ENCODE data around the gene STX5.
"Not testable (repeated sequence)": the region's sequence is repeated elsewhere in the genome, so short reads cannot be mapped to it uniquely, and the experiment has no call there.

STX5 gene

GRCh38 chr11:62832336-62833234 lies 734 bp upstream of the STX5 start, which contains the start of gene TEX54:
TSS of gene TEX54 (minus strand) at chr11:62832841.
- in situ Hi-C loops (cut with MboI; ENCODE audit: low sequenced_read_pairs), result no loop called here

- in situ Hi-C loops (cut with MboI; ENCODE audit: low sequenced_read_pairs), result no loop called here
Observed at GRCh38 chr11:62830904-62831519, 839 bp downstream of the STX5 start.

GRCh38 chr11:62828130-62828529 lies 3.7 kb downstream of the STX5 start:
- in situ Hi-C loops (cut with MboI; ENCODE audit: low sequenced_read_pairs), result not testable (repeated sequence)

- in situ Hi-C loops (cut with MboI; ENCODE audit: low sequenced_read_pairs), result no loop called here
Observed at GRCh38 chr11:62823677-62824076, 8.2 kb downstream of the STX5 start.

- in situ Hi-C loops (cut with MboI; ENCODE audit: low sequenced_read_pairs), result no loop called here
Observed at GRCh38 chr11:62817129-62817528, 14.7 kb downstream of the STX5 start.

GRCh38 chr11:62816557-62816956 lies 15.3 kb downstream of the STX5 start:
- in situ Hi-C loops (cut with MboI; ENCODE audit: low sequenced_read_pairs), result no loop called here

- in situ Hi-C loops (cut with MboI; ENCODE audit: low sequenced_read_pairs), result no loop called here
Observed at GRCh38 chr11:62811659-62812058, 20.2 kb downstream of the STX5 start.

- in situ Hi-C loops (cut with MboI; ENCODE audit: low sequenced_read_pairs), result no loop called here
Observed at GRCh38 chr11:62810748-62811147, 21.1 kb downstream of the STX5 start.

GRCh38 chr11:62806611-62807121 lies 25.2 kb downstream of the STX5 start:
- in situ Hi-C loops (cut with MboI; ENCODE audit: low sequenced_read_pairs), result no loop called here

- in situ Hi-C loops (cut with MboI; ENCODE audit: low sequenced_read_pairs), result no loop called here
Observed at GRCh38 chr11:62805961-62806441, 25.9 kb downstream of the STX5 start.

- in situ Hi-C loops (cut with MboI; ENCODE audit: low sequenced_read_pairs), result no loop called here
Observed at GRCh38 chr11:62805076-62805892, 26.6 kb downstream of the STX5 start, which contains the start of gene NXF1. TSS of gene NXF1 (minus strand) at chr11:62805440. CDS start at chr11:62805356, 84 bp downstream.

GRCh38 chr11:62804310-62805075 lies 27.4 kb downstream of the STX5 start:
- in situ Hi-C loops (cut with MboI; ENCODE audit: low sequenced_read_pairs), result no loop called here

- in situ Hi-C loops (cut with MboI; ENCODE audit: low sequenced_read_pairs), result no loop called here
Observed at GRCh38 chr11:62801071-62801470, 30.8 kb downstream of the STX5 start.

- in situ Hi-C loops (cut with MboI; ENCODE audit: low sequenced_read_pairs), result no loop called here
Observed at GRCh38 chr11:62799486-62799885, 32.4 kb downstream of the STX5 start.

GRCh38 chr11:62796281-62796680 lies 35.6 kb downstream of the STX5 start:
- in situ Hi-C loops (cut with MboI; ENCODE audit: low sequenced_read_pairs), result no loop called here

- in situ Hi-C loops (cut with MboI; ENCODE audit: low sequenced_read_pairs), result no loop called here
Observed at GRCh38 chr11:62794201-62794775, 37.6 kb downstream of the STX5 start.

- in situ Hi-C loops (cut with MboI; ENCODE audit: low sequenced_read_pairs), result no loop called here
Observed at GRCh38 chr11:62792202-62792575, 39.7 kb downstream of the STX5 start.

- in situ Hi-C loops (cut with MboI; ENCODE audit: low sequenced_read_pairs), result no loop called here
Observed at GRCh38 chr11:62791501-62792201, 40.2 kb downstream of the STX5 start, which contains the start of gene TMEM223. TSS of gene TMEM223 (minus strand) at chr11:62792006. CDS start at chr11:62791994, 12 bp downstream.

GRCh38 chr11:62789576-62789975 lies 42.3 kb downstream of the STX5 start:
- in situ Hi-C loops (cut with MboI; ENCODE audit: low sequenced_read_pairs), result no loop called here

Measured in HL-60/S4 treated with phorbol 12-myristate 13-acetate at 8.2 ng/mL for 4 days and 3 days (cell line).